Heart right ventricle (tissue), 16 donors: Measurements from ENCODE around the gene RTKN2. TPM values are rescaled to one million over a fixed set of nuclear protein-coding genes. Genes with fewer than 3 reads are reported as not detected.

Source experiments
- ATAC-seq, 8 donors: fragments of 200-7000 bp; cut with Tn5 transposase; one replicate each; pipeline ENCODE4 v1.9.1; 2020; ENCODE audit warnings: mild to moderate bottlenecking in 8 of 8, moderate library complexity in 8 of 8, moderate number of reproducible peaks in 1 of 8
- DNase-seq, 2 donors: peaks; one replicate each; pipeline ENCODE4 v3.0.0-alpha.2; 2020
- H3K27ac ChIP-seq, 10 donors: fragments of 200-600 bp; sonication (generic) in 2 of 10; one replicate each; pipeline versions ENCODE4 v1.5.0 to v1.8.0; 2020 to 2022; ENCODE audit warnings: mild to moderate bottlenecking in 3 of 10
- H3K27me3 ChIP-seq, 7 donors: fragments of 200-600 bp; one replicate each; pipeline ENCODE4 v1.8.0; 2021 to 2022; ENCODE audit warnings: mild to moderate bottlenecking in 2 of 7
- H3K36me3 ChIP-seq, 9 donors: fragments of 200-600 bp; sonication (generic) in 1 of 9; one replicate each; pipeline versions ENCODE4 v1.5.0 to v1.8.0; 2020 to 2022; ENCODE audit warnings: mild to moderate bottlenecking in 2 of 9
- H3K4me1 ChIP-seq, 9 donors: fragments of 200-600 bp; sonication (generic) in 1 of 9; one replicate each; pipeline versions ENCODE4 v1.5.0 to v1.8.0; 2020 to 2022; ENCODE audit warnings: mild to moderate bottlenecking in 4 of 9
- H3K4me3 ChIP-seq, 10 donors: fragments of 200-600 bp; sonication (generic) in 2 of 10; one replicate each; pipeline versions ENCODE4 v1.5.0 to v1.8.0; 2020 to 2022; ENCODE audit warnings: mild to moderate bottlenecking in 7 of 10, moderate library complexity in 2 of 10
- H3K9me3 ChIP-seq, 11 donors: fragments of 200-600 bp in 10 of 11; sonication (generic) in 2 of 11; one replicate each; pipeline versions ENCODE4 v1.5.0 to v1.8.0; 2013 to 2022; ENCODE audit warnings: mild to moderate bottlenecking in 2 of 11, control low read depth in 1 of 11, moderate library complexity in 1 of 11
- WGBS, 2 donors: extraction: QIAGEN DNeasy Blood & Tissue Kit; methylation state at CpG; one replicate each; pipeline ENCODE4 v1.1.7; 2013; ENCODE audit warnings: inconsistent platforms in 1 of 2; 5-methylcytosine and 5-hydroxymethylcytosine counted together
- intact Hi-C, 10 donors: fragments of 100-400 bp; cut with DNase I; formaldehyde crosslinking; loops; one replicate each; pipeline versions ENCODE4 v1.11.1 to v1.14.2; 2022
- long read RNA-seq, 3 donors: library from polyadenylated mRNA; unstranded; transcript quantifications; one replicate each; pipeline ENCODE4 v2.0.0, GENCODE V29; 2020 to 2021
- polyA plus RNA-seq, 2 donors: library from polyadenylated mRNA; stranded (reverse); fragments of 200-250 nt; gene quantifications; one replicate each; pipeline ENCODE4 v1.2.3, GENCODE V29; 2013
- total RNA-seq, 10 donors: library from RNA; stranded (reverse); fragmentation: NEBNext Ultra II Directional in 3 of 10; extraction: Animal tissue kit (Norgen Biotek cat#: 25700) in 3 of 10; gene quantifications; one replicate each; pipeline versions ENCODE4 v1.2.1 to v1.2.4, GENCODE V29; 2021 to 2023
- TF ChIP-seq, protein P1 (sequence below), 9 donors: fragments of 200-600 bp; sonication (generic) in 2 of 9; IDR thresholded peaks; one replicate each; pipeline versions ENCODE4 v1.5.0 to v1.8.0; 2021 to 2022; ENCODE audit warnings: antibody characterized with exemption in 9 of 9, mild to moderate bottlenecking in 5 of 9, moderate library complexity in 1 of 9
- donor health status: Arrhythmogenic right ventricular cardiomyopathy.
- donor health status: ischemic (EF 13 %, LVEDD 7.1; RV severe dilation, severe dysfunction).
- donor health status: healthy with polysubstance abuse.
- donor health status: DM: no; HTN: yes; CAD: no.
- donor health status: DM: no; HTN: no; CAD: no.
- donor health status: ischemic (EF 25% LVEDD 6.9; RV normal size, moderate dysfunction).
- donor health status: ischemic (EF 25% LVEDD 5.7; RV mildly dilated, moderate dysfunction).
- donor health status: healthy.
- donor health status: DM: yes; HTN: yes; CAD: no.
- donor health status: Ischemic cardiomyopathy.
- donor health status: ischemic (EF 35%, LVEDD 5.7; RV mildly dilated, moderate dysfunction).
- donor health status: nonischemic (EF 11% LVEDD 7.7; RV severe dilation, severe dysfunction).
- donor health status: DM: yes; HTN: yes; CAD: no.
- donor health status: PGD.
- donor health status: ischemic (EF 29% LVEDD 5.4; RV normal size, mild dysfunction).
- donor health status: nonischemic (EF 23%, LVEDD 6.1; RV moderate dilation, normal function).

RTKN2 gene, protein sequence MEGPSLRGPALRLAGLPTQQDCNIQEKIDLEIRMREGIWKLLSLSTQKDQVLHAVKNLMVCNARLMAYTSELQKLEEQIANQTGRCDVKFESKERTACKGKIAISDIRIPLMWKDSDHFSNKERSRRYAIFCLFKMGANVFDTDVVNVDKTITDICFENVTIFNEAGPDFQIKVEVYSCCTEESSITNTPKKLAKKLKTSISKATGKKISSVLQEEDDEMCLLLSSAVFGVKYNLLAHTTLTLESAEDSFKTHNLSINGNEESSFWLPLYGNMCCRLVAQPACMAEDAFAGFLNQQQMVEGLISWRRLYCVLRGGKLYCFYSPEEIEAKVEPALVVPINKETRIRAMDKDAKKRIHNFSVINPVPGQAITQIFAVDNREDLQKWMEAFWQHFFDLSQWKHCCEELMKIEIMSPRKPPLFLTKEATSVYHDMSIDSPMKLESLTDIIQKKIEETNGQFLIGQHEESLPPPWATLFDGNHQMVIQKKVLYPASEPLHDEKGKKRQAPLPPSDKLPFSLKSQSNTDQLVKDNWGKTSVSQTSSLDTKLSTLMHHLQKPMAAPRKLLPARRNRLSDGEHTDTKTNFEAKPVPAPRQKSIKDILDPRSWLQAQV
- total RNA-seq = under 1 TPM in 7 of 10 donors, not detected in 3; 0.05 to 0.30 (median 0.14) TPM
- polyA plus RNA-seq = under 1 TPM in 1 of 2 donors, not detected in 1; 0.01 TPM
- long read RNA-seq, donor 1 = 0 reads
- long read RNA-seq, donor 2, partial matches to known transcripts = 0 of 1 reads
- long read RNA-seq, donor 2, other reads (novel, unspliced or antisense) = 1 of 1 reads
- long read RNA-seq, donor 3 = 0 reads

DNA sequence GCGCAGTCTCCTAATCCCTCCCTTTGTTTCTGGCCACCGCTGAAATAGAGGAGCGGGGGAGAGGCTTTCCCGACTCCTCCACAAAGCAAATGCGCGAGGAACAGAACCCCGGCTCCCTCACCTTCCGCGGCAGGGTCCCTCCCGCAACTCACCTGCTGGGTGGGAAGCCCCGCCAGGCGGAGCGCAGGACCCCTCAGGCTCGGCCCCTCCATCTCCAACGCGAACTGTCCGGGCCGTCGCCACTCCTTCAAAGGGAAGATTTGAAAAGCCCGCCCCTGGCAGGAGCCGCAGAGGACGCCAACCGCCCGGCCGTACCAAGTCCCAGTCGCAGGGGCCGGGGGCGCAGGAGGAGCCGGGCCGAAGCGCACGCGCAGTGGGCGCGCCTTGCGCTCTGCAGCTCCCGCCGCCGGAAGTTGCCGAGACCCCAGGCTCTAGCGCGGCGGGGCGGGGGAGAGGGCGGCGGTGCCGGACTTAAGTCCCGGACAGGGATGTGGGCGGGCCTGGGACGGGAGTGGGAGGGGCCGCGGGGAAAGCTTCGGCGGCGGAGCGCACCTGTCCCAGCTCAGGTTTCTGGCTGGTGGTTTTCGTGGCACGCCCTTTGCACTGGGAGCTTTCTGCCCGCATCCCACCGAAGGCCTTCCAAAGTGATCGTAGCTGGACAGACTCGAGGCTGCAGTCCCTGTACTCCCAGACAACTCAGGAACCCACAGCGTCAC lies at the start of gene RTKN2:
TSS of gene RTKN2 (minus strand) at position 446 of the 716 bp plus-strand sequence. CDS start at position 212, 234 bp downstream.
- Histone ChIP-seq H3K4me3 (peak within 1 kb of the TSS; percentile 61 to 75 (median 70)), H3K27ac (peak within 1 kb of the TSS in 2 of 10 donors; percentile 20 to 21), H3K36me3 (no peaks in the 10 kb centered on the region), H3K9me3 (no peaks in the 10 kb centered on the region), H3K4me1 (peaks cover 0 to 17% (median 7%) of the 10 kb centered on the region in 9 donors), H3K27me3 (peaks cover 0 to 42% (median 12%) of the 10 kb centered on the region in 7 donors)
- WGBS, 2 donors = 0 to 1% methylated on average over 43 to 63 of the region's 63 CpGs
- ATAC-seq (peak; percentile 86 to 95 (median 90)), DNase-seq (peak; percentile 49 to 62)
- intact Hi-C loops = no loop called here
- TF ChIP-seq, protein P1, sequence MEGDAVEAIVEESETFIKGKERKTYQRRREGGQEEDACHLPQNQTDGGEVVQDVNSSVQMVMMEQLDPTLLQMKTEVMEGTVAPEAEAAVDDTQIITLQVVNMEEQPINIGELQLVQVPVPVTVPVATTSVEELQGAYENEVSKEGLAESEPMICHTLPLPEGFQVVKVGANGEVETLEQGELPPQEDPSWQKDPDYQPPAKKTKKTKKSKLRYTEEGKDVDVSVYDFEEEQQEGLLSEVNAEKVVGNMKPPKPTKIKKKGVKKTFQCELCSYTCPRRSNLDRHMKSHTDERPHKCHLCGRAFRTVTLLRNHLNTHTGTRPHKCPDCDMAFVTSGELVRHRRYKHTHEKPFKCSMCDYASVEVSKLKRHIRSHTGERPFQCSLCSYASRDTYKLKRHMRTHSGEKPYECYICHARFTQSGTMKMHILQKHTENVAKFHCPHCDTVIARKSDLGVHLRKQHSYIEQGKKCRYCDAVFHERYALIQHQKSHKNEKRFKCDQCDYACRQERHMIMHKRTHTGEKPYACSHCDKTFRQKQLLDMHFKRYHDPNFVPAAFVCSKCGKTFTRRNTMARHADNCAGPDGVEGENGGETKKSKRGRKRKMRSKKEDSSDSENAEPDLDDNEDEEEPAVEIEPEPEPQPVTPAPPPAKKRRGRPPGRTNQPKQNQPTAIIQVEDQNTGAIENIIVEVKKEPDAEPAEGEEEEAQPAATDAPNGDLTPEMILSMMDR (IDR thresholded peaks at IDR 0.05) = no peak

GRCh38 chr10:62317257-62317656 lies 48.6 kb upstream of the RTKN2 start:
- no peaks in the 10 kb centered on the region for H3K4me1 ChIP-seq
- no peak overlapping the region for H3K27ac ChIP-seq
- no peaks in the 10 kb centered on the region for H3K36me3 ChIP-seq
- peaks cover 0 to 5% (median 0%) of the 10 kb centered on the region in 7 donors for H3K27me3 ChIP-seq
- TF ChIP-seq, protein P1 (IDR thresholded peaks at IDR 0.05) = no peak
- peak in 1 of 8 donors; percentile 12 for ATAC-seq
- H3K9me3 ChIP-seq = peaks cover 0 to 3% (median 0%) of the 10 kb centered on the region in 11 donors
- 77 to 81% methylated on average over 6 of the region's 6 CpGs for WGBS, 2 donors
- intact Hi-C loops = no loop called here
- no peak overlapping the region for H3K4me3 ChIP-seq
- no peak for DNase-seq

GRCh38 chr10:62309254-62309653 lies 40.6 kb upstream of the RTKN2 start:
- TF ChIP-seq, protein P1 (IDR thresholded peaks at IDR 0.05) = no peak
- no peaks in the 10 kb centered on the region for H3K9me3 ChIP-seq
- DNase-seq = no peak
- WGBS, 2 donors = 75 to 81% methylated on average over 2 of the region's 2 CpGs
- H3K27me3 ChIP-seq = peaks cover 0 to 22% (median 0%) of the 10 kb centered on the region in 7 donors
- H3K27ac ChIP-seq = no peak overlapping the region
- intact Hi-C loops = no loop called here
- no peaks in the 10 kb centered on the region for H3K36me3 ChIP-seq
- H3K4me3 ChIP-seq = no peak overlapping the region
- ATAC-seq = no peak
- peaks cover 0 to 4% (median 0%) of the 10 kb centered on the region in 9 donors for H3K4me1 ChIP-seq

- DNase-seq (no peak), ATAC-seq (no peak)
- no peaks in the 10 kb centered on the region for H3K9me3 ChIP-seq
- TF ChIP-seq, protein P1 (IDR thresholded peaks at IDR 0.05) = no peak
- no peak overlapping the region for H3K27ac ChIP-seq
- H3K4me1 ChIP-seq = peaks cover 0 to 4% (median 0%) of the 10 kb centered on the region in 9 donors
- peaks cover 0 to 22% (median 0%) of the 10 kb centered on the region in 7 donors for H3K27me3 ChIP-seq
- no peak overlapping the region for H3K4me3 ChIP-seq
- intact Hi-C loops = no loop called here
- H3K36me3 ChIP-seq = no peaks in the 10 kb centered on the region
Observed at GRCh38 chr10:62308101-62308500, 39.5 kb upstream of the RTKN2 start.
